ENCODE measurements around the gene ADAMTS18.

Gene ADAMTS18

DNA sequence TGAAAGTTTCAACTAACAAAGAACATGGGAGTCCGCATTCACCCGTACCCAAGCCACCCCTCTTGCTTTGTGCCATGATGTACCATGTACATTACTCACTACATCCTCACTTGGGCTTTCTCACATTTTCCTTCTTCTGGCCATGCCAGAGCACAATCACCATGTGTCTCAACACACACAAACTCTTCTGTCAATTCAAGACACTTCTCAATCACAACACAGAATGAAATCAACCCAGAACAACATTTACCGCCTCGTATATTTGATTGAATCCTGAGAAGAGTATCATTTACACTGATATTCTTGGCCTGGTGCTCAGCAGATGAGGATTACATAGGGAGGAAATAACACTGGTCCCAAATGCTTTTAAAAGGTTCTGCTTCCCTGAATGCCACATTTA lies 4.5 kb downstream of the ADAMTS18 start:
- in situ Hi-C loops (cut with MboI; ENCODE audit: low sequenced_read_pairs, unreplicated experiment) = no loop called here
- DNase-seq (ENCODE audit: low spot score) = no peak
- TF ChIP-seq, protein P1, sequence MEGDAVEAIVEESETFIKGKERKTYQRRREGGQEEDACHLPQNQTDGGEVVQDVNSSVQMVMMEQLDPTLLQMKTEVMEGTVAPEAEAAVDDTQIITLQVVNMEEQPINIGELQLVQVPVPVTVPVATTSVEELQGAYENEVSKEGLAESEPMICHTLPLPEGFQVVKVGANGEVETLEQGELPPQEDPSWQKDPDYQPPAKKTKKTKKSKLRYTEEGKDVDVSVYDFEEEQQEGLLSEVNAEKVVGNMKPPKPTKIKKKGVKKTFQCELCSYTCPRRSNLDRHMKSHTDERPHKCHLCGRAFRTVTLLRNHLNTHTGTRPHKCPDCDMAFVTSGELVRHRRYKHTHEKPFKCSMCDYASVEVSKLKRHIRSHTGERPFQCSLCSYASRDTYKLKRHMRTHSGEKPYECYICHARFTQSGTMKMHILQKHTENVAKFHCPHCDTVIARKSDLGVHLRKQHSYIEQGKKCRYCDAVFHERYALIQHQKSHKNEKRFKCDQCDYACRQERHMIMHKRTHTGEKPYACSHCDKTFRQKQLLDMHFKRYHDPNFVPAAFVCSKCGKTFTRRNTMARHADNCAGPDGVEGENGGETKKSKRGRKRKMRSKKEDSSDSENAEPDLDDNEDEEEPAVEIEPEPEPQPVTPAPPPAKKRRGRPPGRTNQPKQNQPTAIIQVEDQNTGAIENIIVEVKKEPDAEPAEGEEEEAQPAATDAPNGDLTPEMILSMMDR (IDR thresholded peaks at IDR 0.05; ENCODE audit: borderline replicate concordance, control extremely low read depth, extremely low read depth, insufficient read depth, missing control alignments) = no peak

DNA sequence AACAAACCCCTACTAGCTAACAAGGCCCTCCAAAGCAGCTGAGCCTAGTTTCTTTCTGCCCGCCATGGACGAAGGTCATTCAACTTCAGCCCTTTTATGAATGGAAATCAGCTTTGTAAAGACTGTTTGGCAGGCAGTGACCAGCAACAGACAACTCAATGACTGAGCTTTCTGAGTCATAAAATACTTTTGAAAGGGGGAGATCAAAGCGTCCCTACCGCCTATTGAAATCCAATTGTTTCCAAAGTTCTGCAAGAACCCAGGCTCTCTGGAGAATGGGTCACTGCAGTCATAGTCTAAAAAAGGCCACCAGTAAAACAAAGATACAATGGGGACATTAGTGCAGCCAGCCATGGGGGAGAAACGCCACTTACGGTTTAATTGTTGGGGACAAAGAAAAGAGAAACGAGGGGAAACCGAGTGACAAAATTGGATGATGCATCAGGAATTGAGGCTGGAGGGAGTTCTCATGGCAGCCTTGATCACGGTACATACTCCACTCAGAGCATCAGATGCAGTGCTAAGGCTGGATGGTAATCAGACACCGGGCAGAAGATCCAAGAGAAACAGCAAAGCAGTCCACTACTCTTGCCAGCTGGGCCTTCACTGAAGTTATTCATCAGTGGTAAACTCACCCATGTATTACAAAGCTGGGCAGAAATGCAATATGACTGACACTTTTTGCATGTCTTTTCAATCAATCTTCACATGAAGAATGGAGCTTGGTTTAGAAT lies 9.8 kb downstream of the ADAMTS18 start:
- in situ Hi-C loops (cut with MboI; ENCODE audit: low sequenced_read_pairs, unreplicated experiment) = no loop called here
- no peak for DNase-seq (ENCODE audit: low spot score)
- TF ChIP-seq, protein P1 (IDR thresholded peaks at IDR 0.05; ENCODE audit: borderline replicate concordance, control extremely low read depth, extremely low read depth, insufficient read depth, missing control alignments) = no peak

- DNase-seq (ENCODE audit: low spot score) = no peak
- in situ Hi-C loops (cut with MboI; ENCODE audit: low sequenced_read_pairs, unreplicated experiment) = no loop called here
- TF ChIP-seq, protein P1 (IDR thresholded peaks at IDR 0.05; ENCODE audit: borderline replicate concordance, control extremely low read depth, extremely low read depth, insufficient read depth, missing control alignments) = no peak
These were observed 12.5 kb downstream of the ADAMTS18 start for GRCh38 chr16:77422196-77422784.

DNA sequence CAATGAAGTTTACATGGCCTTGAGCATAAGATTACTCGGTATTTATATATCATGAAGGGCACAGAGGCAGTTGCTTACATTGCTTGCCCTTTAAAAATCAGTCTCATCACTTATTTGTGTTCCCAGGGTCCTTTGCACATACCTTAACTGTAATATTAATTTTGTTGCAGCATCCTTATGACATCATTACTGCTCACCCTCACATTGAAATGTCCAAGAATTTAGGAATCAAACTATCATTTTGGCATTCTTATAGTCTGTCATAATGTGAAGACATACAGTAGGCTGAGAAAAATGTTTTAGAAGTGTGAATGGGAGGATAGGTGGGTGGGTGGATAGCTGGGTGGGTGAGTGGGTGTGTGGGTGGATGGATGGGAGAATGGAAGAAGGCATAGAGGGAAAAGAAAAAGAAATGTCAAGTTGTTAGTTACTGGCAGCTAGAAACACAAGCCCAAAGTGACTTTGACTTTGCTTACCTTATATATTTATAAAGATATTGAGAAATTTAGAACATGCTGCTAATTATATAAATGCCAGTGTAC lies 17.8 kb downstream of the ADAMTS18 start:
- DNase-seq (ENCODE audit: low spot score) = no peak
- in situ Hi-C loops (cut with MboI; ENCODE audit: low sequenced_read_pairs, unreplicated experiment) = no loop called here
- TF ChIP-seq, protein P1 (IDR thresholded peaks at IDR 0.05; ENCODE audit: borderline replicate concordance, control extremely low read depth, extremely low read depth, insufficient read depth, missing control alignments) = no peak

GRCh38 chr16:77414752-77415231 lies 20.0 kb downstream of the ADAMTS18 start:
- in situ Hi-C loops (cut with MboI; ENCODE audit: low sequenced_read_pairs, unreplicated experiment) = no loop called here
- DNase-seq (ENCODE audit: low spot score) = no peak
- TF ChIP-seq, protein P1 (IDR thresholded peaks at IDR 0.05; ENCODE audit: borderline replicate concordance, control extremely low read depth, extremely low read depth, insufficient read depth, missing control alignments) = no peak

DNA sequence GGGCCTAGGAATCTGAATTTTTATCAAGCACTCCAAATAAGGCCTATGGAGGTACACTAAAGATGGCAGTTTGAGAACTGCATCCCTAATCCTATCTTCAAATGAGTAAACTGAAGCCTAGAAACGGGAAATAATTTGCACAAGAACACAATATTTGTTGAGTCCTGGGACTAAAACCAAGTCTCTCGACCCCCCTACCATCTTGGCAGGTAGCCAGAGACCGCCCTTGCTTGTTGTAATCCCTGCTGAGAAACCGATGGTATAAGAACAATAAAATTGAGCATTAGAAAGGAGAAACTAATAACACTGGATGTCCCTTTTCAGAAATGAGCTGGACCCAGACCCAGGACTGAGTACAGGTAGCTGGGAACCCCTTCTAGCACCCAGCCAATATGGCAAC lies 24.4 kb downstream of the ADAMTS18 start:
- DNase-seq (ENCODE audit: low spot score) = no peak
- in situ Hi-C loops (cut with MboI; ENCODE audit: low sequenced_read_pairs, unreplicated experiment) = no loop called here
- TF ChIP-seq, protein P1 (IDR thresholded peaks at IDR 0.05; ENCODE audit: borderline replicate concordance, control extremely low read depth, extremely low read depth, insufficient read depth, missing control alignments) = no peak
